ENCODE results near the gene LTO1. TPM values are rescaled to one million over a fixed set of nuclear protein-coding genes. Genes with fewer than 3 reads are reported as not detected.

The LTO1 gene
- total RNA-seq, 1 donor from 2014 or later: 20.0 TPM

DNA sequence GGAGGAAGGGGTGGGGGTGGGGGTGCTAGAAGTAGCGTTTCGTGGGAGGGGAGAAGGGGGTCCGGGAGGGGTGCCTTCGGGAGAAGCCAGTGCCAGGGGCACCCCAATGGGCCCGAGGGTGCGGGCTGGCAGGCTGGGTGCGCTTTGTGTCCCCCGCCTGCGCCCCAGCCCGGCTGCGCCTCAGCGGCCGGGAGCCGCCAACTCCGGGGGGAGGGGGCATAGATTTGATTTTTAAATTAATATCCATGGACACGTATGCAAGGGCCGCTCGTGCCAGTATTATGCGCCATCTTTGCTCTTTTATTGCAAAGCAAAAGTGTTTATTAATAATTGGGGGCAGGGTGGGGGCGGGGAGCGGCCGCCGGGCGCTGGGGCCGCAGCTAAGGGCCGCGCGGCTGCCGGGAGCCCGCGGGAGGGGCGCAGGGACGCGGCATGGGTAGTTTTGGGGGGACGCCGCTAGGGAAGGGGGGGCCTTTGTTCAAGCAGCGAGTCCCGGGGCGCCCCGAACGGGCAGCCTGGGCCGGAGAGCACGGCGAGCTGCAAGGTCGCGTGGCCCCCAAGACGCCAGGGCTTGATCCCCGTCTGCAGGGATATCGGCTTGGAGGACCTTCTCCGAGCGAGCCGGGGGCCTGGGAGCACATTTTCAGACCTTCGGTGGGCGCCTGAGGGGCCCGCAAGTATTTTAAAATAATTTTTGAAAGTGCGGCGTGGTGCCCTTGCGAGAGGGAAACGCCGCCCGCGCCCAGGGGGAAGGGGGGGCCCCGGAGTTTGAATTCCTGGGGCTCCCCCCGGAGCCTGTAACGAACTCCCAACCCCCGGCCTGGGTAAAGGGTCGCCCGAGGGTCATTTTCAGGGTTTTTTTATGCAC lies 33.2 kb downstream of the LTO1 start:
- Histone ChIP-seq H3K4me2 (ENCODE audit: low read length) (peak overlapping the region; percentile 99), H4K20me1 (ENCODE audit: insufficient read depth, low read length) (peaks cover 41% of the 10 kb centered on the region), H3K27me3 (ENCODE audit: insufficient read depth, low read length) (no peaks in the 10 kb centered on the region), H3K9me3 (ENCODE audit: insufficient read depth, low read depth, low read length) (no peaks in the 10 kb centered on the region), H3K4me1 (ENCODE audit: insufficient read depth, low read length) (peaks cover 46% of the 10 kb centered on the region), H3K79me2 (ENCODE audit: insufficient read depth, low read length) (peaks cover 73% of the 10 kb centered on the region), H3K4me3 (ENCODE audit: insufficient read depth, low read depth, low read length) (peak overlapping the region; percentile 98), H3K36me3 (ENCODE audit: insufficient read depth, low read length) (peaks cover 10% of the 10 kb centered on the region), H3K9ac (ENCODE audit: low read length) (peak overlapping the region; percentile 97), H3K27ac (ENCODE audit: low read depth, low read length) (peak overlapping the region; percentile 94), H2AFZ (ENCODE audit: low read depth, low read length) (no peak overlapping the region)
- TF ChIP-seq CTCF (IDR thresholded peaks at IDR 0.05; ENCODE audit: insufficient read depth, low read depth, low read length) (no peak), EZH2 (IDR thresholded peaks at IDR 0.05; ENCODE audit: insufficient read depth, low read length) (no peak)
- Mint-ChIP-seq H3K4me3 (ENCODE audit: unreplicated experiment) (peak overlapping the region; percentile 92), H3K9me3 (ENCODE audit: unreplicated experiment) (no peaks in the 10 kb centered on the region), H3K27me3 (ENCODE audit: low read depth, unreplicated experiment) (no peaks in the 10 kb centered on the region), H3K4me1 (ENCODE audit: low read depth, unreplicated experiment) (peaks cover 4% of the 10 kb centered on the region), H3K27ac (ENCODE audit: unreplicated experiment) (no peak overlapping the region), H3K36me3 (ENCODE audit: low read depth, unreplicated experiment) (no peaks in the 10 kb centered on the region)
- no peak for FAIRE-seq
- no peak for DNase-seq (ENCODE audit: low read depth)

- H3K36me3 Mint-ChIP-seq (ENCODE audit: low read depth, unreplicated experiment): no peaks in the 10 kb centered on the region
- H3K27ac ChIP-seq (ENCODE audit: low read depth, low read length): peak within 1 kb of the TSS; percentile 94
- H2AFZ ChIP-seq (ENCODE audit: low read depth, low read length): peak within 1 kb of the TSS; percentile 65
- peaks cover 33% of the 10 kb centered on the region for H4K20me1 ChIP-seq (ENCODE audit: insufficient read depth, low read length)
- peaks cover 10% of the 10 kb centered on the region for H3K36me3 ChIP-seq (ENCODE audit: insufficient read depth, low read length)
- H3K9ac ChIP-seq (ENCODE audit: low read length): peak within 1 kb of the TSS; percentile 97
- no peaks in the 10 kb centered on the region for H3K27me3 Mint-ChIP-seq (ENCODE audit: low read depth, unreplicated experiment)
- H3K79me2 ChIP-seq (ENCODE audit: insufficient read depth, low read length): peaks cover 65% of the 10 kb centered on the region
- peak within 1 kb of the TSS; percentile 98 for H3K4me3 ChIP-seq (ENCODE audit: insufficient read depth, low read depth, low read length)
- no peaks in the 10 kb centered on the region for H3K27me3 ChIP-seq (ENCODE audit: insufficient read depth, low read length)
- peak within 1 kb of the TSS; percentile 99 for H3K4me2 ChIP-seq (ENCODE audit: low read length)
- peaks cover 53% of the 10 kb centered on the region for H3K4me1 ChIP-seq (ENCODE audit: insufficient read depth, low read length)
- FAIRE-seq: no peak
- no peak for TF ChIP-seq EZH2 (IDR thresholded peaks at IDR 0.05; ENCODE audit: insufficient read depth, low read length)
- no peak for TF ChIP-seq CTCF (IDR thresholded peaks at IDR 0.05; ENCODE audit: insufficient read depth, low read depth, low read length)
- peak within 1 kb of the TSS; percentile 84 for H3K27ac Mint-ChIP-seq (ENCODE audit: unreplicated experiment)
- no peaks in the 10 kb centered on the region for H3K9me3 ChIP-seq (ENCODE audit: insufficient read depth, low read depth, low read length)
- no peaks in the 10 kb centered on the region for H3K9me3 Mint-ChIP-seq (ENCODE audit: unreplicated experiment)
- DNase-seq (ENCODE audit: low read depth): peak; percentile 87
- peaks cover 4% of the 10 kb centered on the region for H3K4me1 Mint-ChIP-seq (ENCODE audit: low read depth, unreplicated experiment)
- peak within 1 kb of the TSS; percentile 92 for H3K4me3 Mint-ChIP-seq (ENCODE audit: unreplicated experiment)
Measured at GRCh38 chr11:69640995-69641581, 34.1 kb downstream of the LTO1 start, which contains the start of gene CCND1. TSS of gene CCND1 (plus strand) at chr11:69641156. CDS start at chr11:69641314, 158 bp downstream.
